GM21423 (cell line): ENCODE results near the gene PIK3R6.

Source experiments
- ATAC-seq: cut with Tn5 transposase; IDR thresholded peaks from one replicate; pipeline ENCODE4 v1.9.1; 2021; ENCODE audit warnings: mild to moderate bottlenecking, moderate library complexity; ENCODE audit not compliant: unreplicated experiment

Gene PIK3R6

GRCh38 chr17:8855477-8856204, 11.8 kb downstream of the PIK3R6 start:
- peak; percentile 28 for ATAC-seq

DNA sequence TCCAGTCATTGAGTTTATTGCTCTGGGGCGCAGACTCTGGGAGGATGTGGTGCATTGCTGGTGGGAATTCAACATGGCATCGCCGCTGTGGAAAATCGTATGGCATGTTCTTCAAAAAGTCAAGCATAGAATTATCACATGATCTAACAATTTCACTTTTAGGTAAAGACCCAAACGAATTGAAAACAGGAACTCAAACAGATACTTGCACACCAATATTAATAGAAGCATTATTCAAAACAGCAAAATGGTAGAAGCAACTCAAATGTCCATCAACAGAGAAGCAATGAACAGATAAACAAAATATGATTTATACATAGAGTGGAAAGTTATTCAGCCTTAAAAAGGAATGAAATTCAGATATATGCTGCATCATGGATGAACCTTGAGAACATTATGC, 15.9 kb downstream of the PIK3R6 start:
- ATAC-seq: no peak

- no peak for ATAC-seq
These were observed 18.0 kb downstream of the PIK3R6 start for GRCh38 chr17:8849311-8850041.

GRCh38 chr17:8847891-8848290, 19.6 kb downstream of the PIK3R6 start:
- no peak for ATAC-seq

DNA sequence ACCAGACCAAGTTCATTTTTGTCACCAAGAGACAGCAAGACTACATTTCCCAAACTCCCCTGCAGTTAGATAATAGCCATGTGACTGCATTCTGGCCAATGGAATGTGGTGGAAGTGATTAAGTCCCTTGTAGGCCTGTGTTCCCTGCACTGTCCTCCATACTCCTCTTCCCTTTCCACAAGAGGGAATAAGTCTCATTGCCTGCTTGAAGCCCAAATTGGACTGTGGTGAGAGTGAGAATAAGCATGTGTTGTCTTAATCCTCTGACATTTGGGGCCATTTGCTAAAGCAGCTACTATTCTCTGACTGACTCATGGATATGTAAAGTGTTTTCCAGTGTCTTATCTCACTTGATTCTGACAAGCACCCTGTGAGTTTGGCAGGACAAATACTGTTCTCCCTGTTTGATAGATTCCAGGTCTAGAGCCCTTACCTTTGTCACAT, 20.7 kb downstream of the PIK3R6 start:
- no peak for ATAC-seq

GRCh38 chr17:8844229-8845218, 22.9 kb downstream of the PIK3R6 start:
- ATAC-seq: no peak

DNA sequence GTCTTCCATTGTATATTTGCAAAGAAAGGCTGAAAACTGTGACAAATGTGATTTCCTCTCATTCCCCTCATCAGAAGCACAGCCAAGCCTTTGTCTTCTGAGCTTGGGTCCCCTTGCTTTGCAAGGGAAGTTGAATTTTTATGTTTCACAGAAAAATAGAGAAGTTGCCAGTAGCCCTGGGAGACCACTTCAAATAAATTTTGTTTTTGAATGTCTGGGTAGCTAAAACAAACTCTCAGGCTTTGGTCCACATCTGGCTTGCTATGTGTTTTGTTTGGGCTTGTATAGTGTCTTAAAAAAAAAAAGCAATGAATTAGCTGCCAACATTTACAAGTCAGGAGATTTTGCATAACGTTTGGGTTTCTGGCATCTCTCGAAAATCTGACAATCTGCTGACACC, 24.1 kb downstream of the PIK3R6 start:
- no peak for ATAC-seq

- no peak for ATAC-seq
These were observed 25.6 kb downstream of the PIK3R6 start for GRCh38 chr17:8841844-8842243.

DNA sequence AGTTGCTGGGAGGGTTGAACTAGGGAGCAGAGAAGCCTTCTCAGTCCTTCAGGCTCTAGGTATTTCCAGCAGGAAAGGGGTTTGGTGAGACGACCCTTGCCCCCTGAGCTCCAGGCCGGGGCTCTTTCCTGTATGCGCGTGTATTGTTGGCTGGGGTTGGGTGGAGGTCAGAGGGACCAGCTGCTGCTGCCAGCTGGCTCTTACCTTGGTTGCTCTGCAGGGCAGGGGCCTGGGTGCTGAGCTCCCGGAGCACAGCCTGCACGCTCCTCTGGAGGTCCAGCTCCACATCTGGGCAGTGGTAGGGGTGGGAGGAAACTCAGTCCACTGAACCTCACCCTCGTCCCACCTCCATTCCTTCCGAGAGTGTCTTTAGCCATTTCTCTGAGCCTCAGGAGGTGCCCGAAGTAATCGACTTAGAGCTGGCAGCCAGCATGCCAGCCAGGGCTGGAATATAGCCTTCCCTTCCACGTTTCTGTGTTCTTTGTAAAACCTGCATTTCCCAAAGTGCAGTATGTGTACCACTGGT, 28.0 kb downstream of the PIK3R6 start:
- no peak for ATAC-seq

DNA sequence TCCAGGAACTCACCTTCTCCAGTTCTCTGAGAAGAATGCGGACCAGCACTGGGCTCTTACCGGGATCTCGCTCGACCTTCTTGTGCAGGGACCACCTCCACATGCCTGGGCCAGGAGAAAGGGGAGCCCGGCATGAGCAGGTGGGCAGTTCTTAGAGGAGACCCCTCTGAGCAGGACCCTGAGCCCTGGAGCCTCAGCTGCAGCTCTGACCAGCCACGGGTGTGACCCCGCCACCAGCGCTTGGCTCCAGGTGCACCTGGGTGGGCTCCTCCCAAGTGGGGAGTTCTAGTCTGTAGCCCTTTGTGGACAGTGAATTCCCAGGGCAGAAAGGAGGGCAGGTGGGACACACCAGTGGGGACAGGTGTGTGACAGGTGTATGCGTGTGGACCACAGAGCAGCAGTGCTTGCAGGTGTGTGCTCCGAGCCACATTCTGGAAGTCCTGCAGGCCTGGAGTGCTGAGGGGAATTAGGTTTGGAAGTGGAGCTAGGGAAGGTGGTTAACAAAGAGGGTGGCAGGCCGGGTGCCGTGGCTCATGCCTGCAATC, 28.9 kb downstream of the PIK3R6 start:
- ATAC-seq: no peak

DNA sequence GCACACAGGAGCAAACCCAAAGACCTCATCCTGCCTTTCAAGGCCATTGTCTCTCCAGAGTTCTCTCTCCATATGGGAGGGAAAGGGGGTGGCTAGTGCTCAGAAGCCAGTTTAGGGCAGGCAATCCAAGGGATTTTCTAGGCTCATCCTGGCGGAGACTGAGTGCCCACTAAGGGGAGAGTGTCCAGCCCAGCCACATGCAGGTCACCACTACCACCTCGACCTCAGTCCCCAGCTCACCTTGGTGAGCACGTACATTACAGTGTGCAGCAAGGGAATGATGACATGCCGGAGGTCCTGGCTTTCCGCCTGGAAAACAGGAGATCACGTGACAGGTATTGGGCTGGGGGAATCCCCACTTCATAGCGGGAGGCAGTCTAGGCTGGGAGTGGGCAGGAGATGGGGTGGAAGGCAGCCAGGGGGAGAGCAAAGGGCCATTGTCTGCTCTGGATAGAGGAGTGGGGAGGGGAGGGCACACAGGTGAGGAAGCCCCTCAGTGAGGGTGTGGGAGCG, 29.9 kb downstream of the PIK3R6 start:
- ATAC-seq: no peak

GRCh38 chr17:8836821-8837562, 30.5 kb downstream of the PIK3R6 start:
- no peak for ATAC-seq

DNA sequence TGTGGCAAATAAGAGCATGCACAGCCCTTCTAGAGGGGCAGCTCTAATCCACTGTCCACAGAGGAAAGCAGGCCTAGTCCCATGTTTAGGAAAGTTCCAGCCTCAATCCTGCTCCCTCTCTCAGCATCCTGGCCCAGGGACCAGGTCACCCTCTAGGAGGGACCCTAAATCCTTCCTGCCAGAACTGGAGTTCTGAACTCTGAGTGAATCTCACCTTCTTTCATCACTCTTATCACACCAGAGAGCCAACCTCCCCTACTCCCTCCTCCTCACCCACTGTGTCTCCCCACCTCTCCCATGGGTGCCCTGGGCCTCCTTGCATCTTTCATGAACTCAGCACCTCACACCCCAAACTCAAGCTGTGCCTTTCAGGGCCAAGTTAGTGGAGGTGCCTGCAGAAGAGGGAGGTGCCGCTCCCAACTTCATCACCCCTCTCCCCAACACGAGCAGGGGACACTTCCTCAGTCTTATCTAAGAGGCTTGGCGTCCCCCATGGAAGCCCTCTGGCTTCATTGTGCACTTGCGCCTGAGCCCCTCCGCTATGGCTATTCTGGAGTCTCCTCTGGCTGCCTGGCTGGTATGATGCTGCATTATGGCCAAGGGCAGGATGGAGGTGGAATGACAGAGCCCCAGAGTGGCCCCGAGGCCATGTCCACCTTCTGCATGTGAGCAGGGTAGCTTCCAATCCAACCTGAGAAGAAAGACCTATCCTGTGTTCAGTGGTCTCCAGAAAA, 31.7 kb downstream of the PIK3R6 start:
- ATAC-seq: no peak

DNA sequence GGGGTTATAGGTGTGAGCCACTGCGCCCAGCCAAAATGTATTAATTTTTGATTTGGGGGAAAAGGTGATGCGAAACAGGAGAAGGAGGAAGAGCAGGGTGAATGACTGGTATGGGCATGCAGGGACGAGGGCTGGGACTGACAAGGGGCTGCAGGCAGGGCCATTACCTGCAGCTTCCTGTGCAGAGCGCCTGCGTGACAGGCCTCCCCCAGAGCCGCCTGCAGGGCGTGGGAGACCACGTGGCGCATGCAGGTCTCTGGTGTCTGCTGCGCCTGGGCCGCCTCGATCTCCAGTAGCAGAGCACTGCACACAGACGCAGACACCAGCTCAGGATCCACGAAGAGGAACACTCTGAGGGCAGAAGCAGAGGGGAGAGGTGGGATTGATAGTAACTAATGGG, 32.4 kb downstream of the PIK3R6 start:
- ATAC-seq: no peak

- no peak for ATAC-seq
These were observed 34.6 kb downstream of the PIK3R6 start for GRCh38 chr17:8832711-8833352.

GRCh38 chr17:8831234-8831849, 36.1 kb downstream of the PIK3R6 start:
- no peak for ATAC-seq

DNA sequence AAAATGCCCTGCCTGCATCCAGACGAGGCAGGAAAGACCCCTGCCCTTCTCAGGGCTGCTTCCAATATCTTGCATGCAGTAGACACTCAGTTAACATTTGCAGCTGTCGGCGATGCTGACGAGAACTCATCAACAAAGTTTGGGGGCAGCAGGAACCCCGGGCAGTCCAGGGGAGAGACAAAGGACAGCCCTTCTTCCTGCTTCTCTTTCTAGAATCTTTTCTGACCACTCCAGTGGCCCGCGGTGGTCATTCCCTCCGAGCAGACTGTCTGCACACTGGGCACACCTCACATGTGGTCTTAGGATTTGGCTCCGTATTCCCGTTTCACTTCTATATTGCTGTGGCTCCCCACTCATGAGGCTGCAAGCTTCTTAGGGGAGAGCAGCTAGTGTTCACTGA, 37.3 kb downstream of the PIK3R6 start:
- no peak for ATAC-seq
